Suppressor macrophage treated with lipopolysaccharide for 1 hour (primary cell): ENCODE measurements around the gene HOXD10.

Experiments used
- DNase-seq, 3 donors: peaks; one replicate each; pipeline ENCODE4 v3.0.0-alpha.2; 2020 to 2022

Gene HOXD10

DNA sequence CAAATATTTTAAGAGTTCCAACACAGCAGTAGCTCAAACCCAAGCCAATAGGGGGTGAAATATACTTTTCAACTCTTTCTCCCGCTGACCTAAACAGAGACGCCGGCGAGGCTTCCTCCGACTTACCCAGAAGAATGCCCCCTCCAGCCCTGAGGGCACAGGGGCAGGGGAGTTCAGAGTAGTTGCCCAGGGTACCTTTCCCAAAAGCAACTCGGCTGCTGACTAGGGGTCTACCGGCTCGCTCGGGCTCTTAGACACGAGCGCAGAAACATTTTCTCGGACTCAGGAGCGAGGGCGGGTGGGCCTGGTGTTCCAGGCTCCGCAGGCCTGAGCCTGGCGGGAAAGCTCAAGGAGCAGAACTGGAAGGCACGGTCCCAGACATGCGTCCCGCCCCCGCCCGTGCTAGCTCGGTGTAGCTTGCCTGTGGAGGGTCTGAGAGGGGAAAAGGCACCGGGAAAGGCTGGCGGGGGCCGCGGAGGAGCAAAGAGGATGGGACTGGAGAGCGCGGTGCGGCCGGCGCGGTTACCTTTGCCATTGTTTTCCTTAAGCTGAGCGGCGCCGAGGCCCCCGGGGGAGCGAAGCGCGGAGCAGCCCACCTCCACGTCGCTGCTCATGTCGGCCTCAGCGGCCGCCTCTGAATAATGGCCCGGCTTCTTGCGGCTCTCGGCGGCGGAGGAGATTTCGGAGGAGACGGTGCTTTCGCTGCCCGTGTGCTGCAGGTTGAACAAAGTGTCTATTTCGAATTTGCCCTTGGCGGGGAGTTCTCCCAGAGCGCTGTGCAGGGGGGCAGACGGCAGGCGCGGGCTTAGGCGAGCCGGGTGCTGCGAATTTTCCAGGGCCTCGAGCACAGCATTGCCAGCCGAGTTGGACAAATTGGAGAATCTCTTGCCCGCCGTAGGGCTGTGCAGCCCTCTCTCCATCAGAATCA, 33.5 kb upstream of the HOXD10 start:
- peak in 1 of 3 donors; percentile 21 for DNase-seq

GRCh38 chr2:176083796-176084261, 32.7 kb upstream of the HOXD10 start, which contains the start of gene EVX2:
Gene EVX2, minus strand, starts transcription at chr2:176083962. Its CDS starts 186 bp downstream, at chr2:176083776.
- no peak for DNase-seq

- DNase-seq = peak in 1 of 3 donors; percentile 16
Measured at GRCh38 chr2:176084611-176085119, 31.9 kb upstream of the HOXD10 start.

DNA sequence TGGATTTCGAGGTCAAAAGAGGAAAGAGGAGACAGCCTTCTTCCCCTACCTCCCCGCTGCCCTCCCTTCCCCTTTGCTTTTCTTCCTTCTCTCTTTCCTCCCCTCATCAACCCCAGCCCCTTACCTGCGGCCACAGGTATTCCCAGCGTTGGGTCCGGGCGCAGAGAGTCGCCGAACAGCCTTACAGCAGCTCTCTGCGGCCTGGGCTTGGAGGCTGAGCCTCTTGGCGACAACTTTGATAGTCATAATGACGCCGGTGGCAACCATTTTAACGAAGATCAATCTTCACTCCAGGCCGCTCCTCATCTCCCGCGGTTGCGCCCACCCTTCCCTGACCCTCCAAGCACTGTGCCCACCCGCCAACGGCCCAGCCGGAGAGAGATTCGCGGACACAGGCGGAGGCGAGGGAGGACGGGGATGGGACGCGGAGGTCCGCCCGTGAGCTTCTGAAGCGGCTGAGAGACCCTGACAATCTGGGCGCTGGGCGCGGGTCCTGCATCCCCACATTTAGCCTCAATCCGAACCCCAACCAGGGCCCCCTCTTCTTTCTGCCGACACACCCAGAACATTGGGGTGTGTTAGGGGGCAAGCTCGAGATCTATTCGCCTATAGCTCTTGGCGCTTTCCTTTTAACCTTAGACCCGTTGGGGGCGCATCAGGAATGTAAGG, 31.3 kb upstream of the HOXD10 start:
- DNase-seq = no peak

GRCh38 chr2:176085861-176086771, 30.5 kb upstream of the HOXD10 start:
- peak in 2 of 3 donors; percentile 29 to 44 for DNase-seq

GRCh38 chr2:176087330-176088047, 29.1 kb upstream of the HOXD10 start:
- no peak for DNase-seq

- DNase-seq = peak; percentile 68 to 80 (median 70)
Measured at GRCh38 chr2:176088048-176088936, 28.3 kb upstream of the HOXD10 start.

GRCh38 chr2:176088937-176089842, 27.4 kb upstream of the HOXD10 start:
- no peak for DNase-seq

- DNase-seq = no peak
Measured at GRCh38 chr2:176089843-176090395, 26.7 kb upstream of the HOXD10 start.

- DNase-seq = no peak
Measured at GRCh38 chr2:176090862-176091261, 25.7 kb upstream of the HOXD10 start.

- DNase-seq = no peak
Measured at GRCh38 chr2:176091329-176092258, 25.0 kb upstream of the HOXD10 start.

GRCh38 chr2:176092270-176093144, 24.1 kb upstream of the HOXD10 start, which contains the start of gene HOXD13:
Gene HOXD13, plus strand, starts transcription at chr2:176092721. Its CDS starts 170 bp downstream, at chr2:176092891.
- no peak for DNase-seq

- DNase-seq = peak in 2 of 3 donors; percentile 31 to 49
Measured at GRCh38 chr2:176093145-176093897, 23.3 kb upstream of the HOXD10 start.

- DNase-seq = no peak
Measured at GRCh38 chr2:176093898-176094249, 22.7 kb upstream of the HOXD10 start.

- no peak for DNase-seq
Measured at GRCh38 chr2:176094349-176094748, 22.2 kb upstream of the HOXD10 start.

- no peak for DNase-seq
Measured at GRCh38 chr2:176095421-176095820, 21.2 kb upstream of the HOXD10 start.
